Measurements from ENCODE around the gene B3GAT3.
"Not testable (repeated sequence)": the region's sequence is repeated elsewhere in the genome, so short reads cannot be mapped to it uniquely, and the experiment has no call there.

B3GAT3 gene

GRCh38 chr11:62645671-62645945 lies 23.8 kb upstream of the B3GAT3 start:
- DNase-seq, result no peak

DNA sequence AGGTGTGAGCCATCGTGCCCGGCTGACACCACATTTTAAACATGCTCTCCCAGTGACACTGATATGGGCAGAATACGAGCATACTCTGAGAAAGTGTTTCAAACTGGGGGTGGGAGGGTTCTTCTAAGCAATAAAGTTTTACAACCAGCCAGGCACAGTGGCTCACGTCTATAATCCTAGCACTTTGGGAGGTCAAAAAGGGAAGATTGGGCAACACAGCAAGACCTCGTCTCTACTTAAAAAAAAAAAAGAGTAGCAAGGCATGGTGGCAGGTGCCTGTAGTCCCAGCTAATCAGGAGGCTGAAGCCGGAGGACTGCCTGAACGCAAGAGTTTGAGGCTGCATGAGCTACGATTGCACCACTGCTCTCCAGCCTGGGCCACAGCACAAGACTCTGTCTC lies 22.4 kb upstream of the B3GAT3 start:
- DNase-seq, result no peak

DNA sequence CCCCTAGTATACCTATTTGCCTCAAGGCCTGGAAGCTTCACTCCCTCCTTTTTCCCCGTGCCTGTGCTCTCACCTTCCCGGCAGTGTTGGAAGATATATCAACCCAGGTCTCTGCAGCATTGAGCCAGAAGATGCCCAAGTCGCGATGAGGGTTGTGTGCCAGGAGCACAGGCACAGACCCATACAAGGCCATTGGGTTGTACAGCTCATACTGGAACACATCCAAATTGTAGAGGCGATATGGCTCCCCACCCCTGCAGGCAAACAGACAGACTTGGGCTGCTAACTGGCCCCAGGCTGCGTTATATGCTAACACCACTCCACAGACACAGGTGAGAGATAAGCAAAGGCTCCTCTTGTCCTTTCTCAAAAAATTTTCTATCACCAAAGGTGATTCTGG lies 10.7 kb upstream of the B3GAT3 start:
- no peak for DNase-seq

GRCh38 chr11:62627713-62628112 lies 5.9 kb upstream of the B3GAT3 start:
- no peak for DNase-seq

- DNase-seq, result no peak
Observed at GRCh38 chr11:62622476-62623089, 797 bp upstream of the B3GAT3 start.

- no peak for DNase-seq
Observed at GRCh38 chr11:62621027-62621566, 689 bp downstream of the B3GAT3 start.

DNA sequence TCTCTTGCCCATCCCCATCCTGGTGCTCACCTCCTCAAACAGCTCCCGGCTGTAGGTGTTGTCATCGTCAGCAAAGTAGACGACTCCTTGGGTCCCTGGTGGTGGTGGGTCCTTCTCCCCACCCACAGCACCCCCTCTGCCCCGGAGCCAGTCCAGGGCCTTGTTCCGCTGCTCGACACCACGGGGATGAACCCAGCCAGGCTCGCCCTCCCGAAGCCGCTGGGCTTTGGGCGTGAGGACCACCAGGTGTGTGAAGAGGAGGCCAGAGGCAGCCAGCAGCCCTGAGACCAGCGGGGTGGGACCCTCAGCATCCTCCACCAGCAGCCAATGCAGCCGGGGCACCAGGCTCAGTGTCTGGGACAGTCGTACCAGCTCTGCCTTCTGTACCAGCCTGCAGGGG lies 4.8 kb downstream of the B3GAT3 start:
- DNase-seq, result not testable (repeated sequence)

DNA sequence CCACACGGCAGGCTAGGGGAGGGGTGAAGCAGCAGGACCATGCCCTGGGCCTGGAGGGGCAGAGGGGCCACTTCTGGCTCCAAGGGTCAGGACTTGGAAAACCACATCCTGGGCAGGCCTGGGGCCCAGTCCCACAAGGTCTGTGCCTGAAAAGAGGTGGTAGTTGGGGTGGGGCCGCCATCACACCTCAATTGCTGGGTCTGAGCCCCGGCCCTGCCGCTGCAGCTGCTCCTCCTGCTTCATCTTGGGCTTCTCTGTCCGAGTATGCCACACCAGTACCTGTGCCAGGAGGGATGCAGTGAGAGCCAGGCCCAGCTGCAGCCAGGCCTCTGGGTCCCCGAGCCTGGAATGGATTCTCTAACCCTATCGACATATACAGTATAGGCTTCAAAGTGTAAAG lies 6.3 kb downstream of the B3GAT3 start:
- no peak for DNase-seq

DNA sequence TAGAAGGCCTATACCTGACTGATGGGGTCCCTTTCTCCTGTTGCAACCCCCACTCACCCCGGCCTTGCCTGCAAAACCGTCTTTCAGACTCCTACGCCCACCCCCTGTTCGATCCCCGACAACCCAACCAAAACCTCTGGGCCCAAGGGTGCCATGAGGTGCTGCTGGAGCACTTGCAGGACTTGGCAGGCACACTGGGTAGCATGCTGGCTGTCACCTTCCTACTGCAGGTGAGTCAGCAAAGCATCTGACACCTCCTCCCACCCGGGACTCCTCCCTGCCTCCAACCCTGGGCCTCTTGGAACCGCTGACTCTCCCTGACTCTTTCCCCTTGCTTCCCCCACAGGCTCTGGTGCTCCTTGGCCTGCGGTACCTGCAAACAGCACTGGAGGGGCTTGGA lies 7.5 kb downstream of the B3GAT3 start:
- no peak for DNase-seq

GRCh38 chr11:62613291-62613778 lies 8.5 kb downstream of the B3GAT3 start:
- DNase-seq, result no peak

- peak; percentile 89 for DNase-seq
Observed at GRCh38 chr11:62612366-62613290, 9.2 kb downstream of the B3GAT3 start, which contains the start of the genes EML3 and ROM1. EML3 (minus strand) TSS chr11:62612775; CDS start chr11:62612457, 318 bp downstream. ROM1 (plus strand) TSS chr11:62613257; CDS start chr11:62613282, 25 bp downstream.

DNA sequence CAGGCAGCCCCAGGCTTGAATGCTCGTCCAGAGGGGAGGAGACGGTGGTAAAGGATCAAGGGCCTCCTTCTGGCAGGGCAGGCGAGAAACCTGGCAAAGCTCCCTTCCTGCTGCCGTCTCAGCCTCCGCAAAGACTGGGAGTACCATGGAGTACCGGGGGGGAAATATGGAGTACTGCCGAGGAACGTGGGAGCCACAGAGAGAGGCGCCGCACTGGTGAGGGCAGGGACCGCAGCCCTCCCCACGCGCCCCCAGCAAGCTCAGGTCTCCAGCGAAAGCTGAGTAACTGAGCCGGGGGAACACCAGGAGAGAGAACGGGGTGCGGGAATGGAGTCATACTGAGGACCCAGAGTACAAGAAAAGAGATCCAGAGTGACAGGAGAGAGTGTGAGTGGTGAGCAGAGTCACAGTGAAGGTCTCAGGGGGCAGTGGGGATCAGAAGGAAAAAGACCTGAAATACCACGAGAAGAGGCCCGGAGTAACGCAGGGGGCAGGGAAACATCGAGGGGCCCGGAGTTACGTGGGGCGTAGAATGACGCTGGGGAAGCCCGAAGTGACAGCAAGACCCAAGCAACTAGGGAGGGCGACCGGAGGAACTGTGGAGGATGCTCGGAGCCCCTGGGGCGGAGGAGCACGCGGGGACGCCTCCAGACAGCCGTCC lies 10.0 kb downstream of the B3GAT3 start:
- DNase-seq, result peak; percentile 71

DNA sequence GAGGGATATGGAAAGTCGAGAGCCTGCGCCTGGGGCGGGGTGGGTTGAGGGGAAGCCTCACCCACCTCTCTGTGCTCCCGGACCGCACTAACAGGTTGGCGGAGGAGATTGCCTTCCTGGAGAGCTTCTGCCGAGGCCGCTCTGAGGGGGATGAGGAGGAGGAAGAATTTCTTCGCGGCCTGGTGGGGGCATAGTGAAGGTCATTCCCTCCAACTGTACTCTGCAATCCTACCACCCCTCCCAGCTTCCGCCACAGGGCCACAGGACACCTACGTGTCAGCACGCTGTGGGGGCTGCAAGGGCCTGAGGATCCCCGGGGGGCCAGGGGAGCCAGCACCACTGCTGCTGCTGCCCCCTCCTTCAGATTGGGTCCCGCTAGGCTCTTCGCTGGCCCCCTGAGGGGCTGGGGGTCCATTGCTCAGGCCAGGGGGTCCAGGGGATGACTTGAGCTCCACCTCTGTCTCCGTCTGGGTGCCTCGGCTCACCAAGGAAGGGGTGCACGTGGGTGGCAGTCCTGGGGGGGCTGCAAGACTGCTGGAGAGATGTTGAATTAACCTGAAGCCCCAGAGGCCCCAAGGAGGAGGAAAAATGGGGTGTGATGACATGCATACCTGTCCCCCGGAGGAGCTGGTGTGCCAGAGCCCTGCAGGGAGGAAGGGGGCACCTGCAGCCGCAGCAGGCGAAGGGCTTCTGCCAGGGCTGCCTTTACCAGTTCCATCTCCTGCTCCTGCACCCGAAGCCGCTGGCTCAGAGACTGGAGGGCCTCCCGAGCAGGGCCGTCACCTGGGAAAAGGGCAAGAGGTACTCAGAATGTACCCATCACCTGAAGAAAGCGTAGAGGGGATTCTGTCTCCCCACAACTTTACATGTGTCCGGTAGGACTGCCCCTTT lies 10.7 kb downstream of the B3GAT3 start:
- no peak for DNase-seq

- DNase-seq, result no peak
Observed at GRCh38 chr11:62610403-62610802, 11.4 kb downstream of the B3GAT3 start.

GRCh38 chr11:62608776-62609175 lies 13.0 kb downstream of the B3GAT3 start:
- no peak for DNase-seq

GRCh38 chr11:62607714-62608113 lies 14.1 kb downstream of the B3GAT3 start:
- no peak for DNase-seq

DNA sequence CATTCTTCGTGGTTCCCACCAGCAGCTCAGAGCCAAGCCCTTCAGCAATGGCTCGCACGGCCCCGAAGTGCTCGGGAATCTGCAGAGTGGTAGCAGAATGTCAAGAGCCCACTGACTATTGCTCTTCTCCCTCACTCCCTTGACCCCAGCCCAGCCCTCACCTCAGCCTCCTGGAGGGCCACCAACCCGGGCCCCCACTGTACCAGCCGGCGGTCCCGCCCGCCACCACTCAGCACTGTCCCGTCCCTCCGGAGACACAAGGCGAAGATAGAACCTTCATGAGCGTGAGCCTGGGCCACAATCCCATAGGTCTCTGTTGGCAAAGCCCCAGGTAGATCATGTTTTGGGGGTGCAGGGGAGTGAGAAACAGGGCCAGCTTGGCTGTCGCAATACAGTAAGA lies 15.9 kb downstream of the B3GAT3 start:
- DNase-seq, result no peak

DNA sequence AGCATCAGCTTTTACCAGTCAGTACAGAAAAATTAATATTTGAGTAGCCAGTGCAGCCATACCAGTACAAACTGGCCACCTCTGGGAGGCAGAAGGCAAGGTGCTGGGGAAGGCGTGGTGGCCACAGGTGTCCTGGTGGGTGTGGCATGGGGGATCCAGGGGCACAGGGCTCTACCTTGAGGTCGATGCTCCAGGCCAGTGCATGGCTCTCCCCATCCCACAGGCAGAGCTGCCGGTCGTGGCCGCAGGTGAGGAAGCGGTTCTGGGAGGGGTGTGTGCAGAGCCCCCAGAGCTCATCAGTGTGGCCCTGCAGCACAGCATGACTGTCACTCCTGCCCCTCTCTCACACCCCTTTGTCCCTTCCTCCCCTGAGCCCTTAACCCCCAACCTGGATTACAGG lies 16.3 kb downstream of the B3GAT3 start:
- DNase-seq, result no peak

DNA sequence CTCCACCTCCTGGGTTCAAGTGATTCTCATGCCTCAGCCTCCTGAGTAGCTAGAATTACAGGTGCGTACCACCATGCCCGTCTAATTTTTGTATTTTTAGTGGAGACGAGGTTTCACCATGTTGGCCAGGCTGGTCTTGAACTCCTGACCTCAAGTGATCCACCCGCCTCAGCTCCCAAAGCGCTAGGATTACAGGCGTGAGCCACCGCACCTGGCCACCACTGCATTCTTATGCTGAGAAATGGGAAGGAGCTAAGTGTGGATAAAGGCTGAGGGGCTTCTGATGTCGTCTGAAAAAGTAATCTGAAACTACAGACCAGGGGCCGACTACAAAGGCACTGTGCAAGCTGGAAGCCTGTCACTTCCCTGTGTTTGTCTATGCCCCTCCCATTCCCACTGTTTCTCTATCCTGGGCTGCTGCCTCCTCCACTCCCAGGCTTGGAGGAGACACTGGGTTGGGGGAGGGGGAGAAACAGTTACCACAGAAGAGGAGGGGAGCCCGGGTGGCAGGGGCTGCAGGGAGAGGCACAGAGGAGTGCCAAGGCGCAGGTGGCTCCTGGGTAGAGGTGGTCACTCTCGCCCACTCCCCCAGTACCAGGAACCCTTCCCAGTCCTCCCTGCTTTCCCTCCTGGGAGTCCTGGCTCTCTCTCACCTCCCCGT lies 17.2 kb downstream of the B3GAT3 start:
- no peak for DNase-seq

GRCh38 chr11:62603776-62604299 lies 17.9 kb downstream of the B3GAT3 start:
- no peak for DNase-seq

GRCh38 chr11:62603072-62603408 lies 18.7 kb downstream of the B3GAT3 start:
- DNase-seq, result no peak
